Measurements from ENCODE around the gene HEPACAM. TPM values are rescaled to one million over a fixed set of nuclear protein-coding genes. Genes with fewer than 3 reads are reported as not detected.

HEPACAM gene
- total RNA-seq, 1 experiment from 2014 or later: 0.11 TPM

GRCh38 chr11:124869856-124870387 is 65.9 kb downstream of the HEPACAM start:
- Histone ChIP-seq H3K9me2 (replicated peaks; ENCODE audit: low read length) (no peaks in the 10 kb centered on the region), H3K9ac (ENCODE audit: low read length) (no peak overlapping the region), H4K20me1 (ENCODE audit: low read length) (no peaks in the 10 kb centered on the region), H3K4me1 (ENCODE audit: insufficient read depth, low read length) (no peaks in the 10 kb centered on the region), H3K27ac (ENCODE audit: low read length) (no peak overlapping the region), H3K79me2 (ENCODE audit: low read length) (no peaks in the 10 kb centered on the region), H3K4me2 (ENCODE audit: low read length) (no peak overlapping the region), H3K4me3 (ENCODE audit: low read length) (no peak overlapping the region), H2AFZ (ENCODE audit: low read length) (no peak overlapping the region), H3F3A (ENCODE audit: low read length, unreplicated experiment) (no peaks in the 10 kb centered on the region), H3K27me3 (ENCODE audit: low read length) (peaks cover 36% of the 10 kb centered on the region), H3K36me3 (ENCODE audit: low read depth, low read length) (no peaks in the 10 kb centered on the region), H3K9me3 (ENCODE audit: low read length) (no peaks in the 10 kb centered on the region)
- DNase-seq (no peak), ATAC-seq (no peak)
- ChIA-PET CTCF (no interaction called here), POLR2A (ENCODE audit: unreplicated experiment) (no interaction called here)
- TF ChIP-seq EZH2 (IDR thresholded peaks at IDR 0.05; ENCODE audit: low read length, unreplicated experiment) (no peak), CTCF (conservative IDR thresholded peaks at IDR 0.05; ENCODE audit: low read depth, low read length) (no peak), EZH2phosphoT487 (IDR thresholded peaks at IDR 0.05; ENCODE audit: borderline replicate concordance, low read length) (no peak)
- intact Hi-C loops (cut with micrococcal nuclease): no loop called here
- no TSS peak for BruUV-seq (replicated peaks)

GRCh38 chr11:124869331-124869730 is 66.5 kb downstream of the HEPACAM start:
- Histone ChIP-seq H3K27me3 (ENCODE audit: low read length) (peaks cover 42% of the 10 kb centered on the region), H3K4me3 (ENCODE audit: low read length) (no peak overlapping the region), H4K20me1 (ENCODE audit: low read length) (no peaks in the 10 kb centered on the region), H2AFZ (ENCODE audit: low read length) (no peak overlapping the region), H3F3A (ENCODE audit: low read length, unreplicated experiment) (no peaks in the 10 kb centered on the region), H3K9me2 (replicated peaks; ENCODE audit: low read length) (no peaks in the 10 kb centered on the region), H3K4me2 (ENCODE audit: low read length) (no peak overlapping the region), H3K9me3 (ENCODE audit: low read length) (no peaks in the 10 kb centered on the region), H3K4me1 (ENCODE audit: insufficient read depth, low read length) (no peaks in the 10 kb centered on the region), H3K9ac (ENCODE audit: low read length) (no peak overlapping the region), H3K27ac (ENCODE audit: low read length) (no peak overlapping the region), H3K79me2 (ENCODE audit: low read length) (no peaks in the 10 kb centered on the region), H3K36me3 (ENCODE audit: low read depth, low read length) (no peaks in the 10 kb centered on the region)
- no TSS peak for BruUV-seq (replicated peaks)
- no peak for DNase-seq
- POLR2A ChIA-PET (ENCODE audit: unreplicated experiment): no interaction called here
- CTCF ChIA-PET: no interaction called here
- TF ChIP-seq EZH2 (IDR thresholded peaks at IDR 0.05; ENCODE audit: low read length, unreplicated experiment) (no peak), CTCF (conservative IDR thresholded peaks at IDR 0.05; ENCODE audit: low read depth, low read length) (no peak), EZH2phosphoT487 (IDR thresholded peaks at IDR 0.05; ENCODE audit: borderline replicate concordance, low read length) (no peak)
- intact Hi-C loops (cut with micrococcal nuclease): no loop called here
- ATAC-seq: no peak

Other genes starting within 250 kb of the HEPACAM start
- gene NRGN, start 196.1 kb downstream of the HEPACAM start, total RNA-seq (2014; rRNA removed): 15.5 and 20.3 TPM in 2 replicates
- not detected in 2 replicates for gene VSIG2, start 183.8 kb downstream of the HEPACAM start, total RNA-seq (2014; rRNA removed)
- gene ESAM, start 173.8 kb downstream of the HEPACAM start, total RNA-seq (2014; rRNA removed): 10.4 and 10.8 TPM in 2 replicates
- 29.5 and 32.6 TPM in 2 replicates for gene MSANTD2, start 135.6 kb downstream of the HEPACAM start, total RNA-seq (2014; rRNA removed)
- gene ROBO3, start 70.6 kb downstream of the HEPACAM start, total RNA-seq (2014; rRNA removed): 18.5 and 26.6 TPM in 2 replicates
- 1.6 and 9.7 TPM in 2 replicates for gene ROBO4, start 38.2 kb downstream of the HEPACAM start, total RNA-seq (2014; rRNA removed)
- gene HEPN1, start 16.8 kb downstream of the HEPACAM start, total RNA-seq (2014; rRNA removed): not detected in 2 replicates
- 8.6 and 11.4 TPM in 2 replicates for gene CCDC15, start 18.2 kb upstream of the HEPACAM start, total RNA-seq (2014; rRNA removed)
- gene SLC37A2, start 127.3 kb upstream of the HEPACAM start, total RNA-seq (2014; rRNA removed): 9.0 and 10.2 TPM in 2 replicates
- gene TMEM218, start 175.6 kb upstream of the HEPACAM start, total RNA-seq (2014; rRNA removed): 33.6 and 37.0 TPM in 2 replicates
- gene PKNOX2, start 228.7 kb upstream of the HEPACAM start, total RNA-seq (2014; rRNA removed): 0.12 TPM in 1 of 2 replicates, not detected in the other

Data from PC-3 (cell line).